HepG2 (cell line): ENCODE data around the gene TREML1.

Experiments
- GABPA ChIP-seq, 2 experiments: IDR thresholded peaks; 2 replicates each; pipeline ENCODE4 v1.6.1; 2011 to 2016; ENCODE audit warnings: low read depth in 2 of 2, low read length in 1 of 2, missing biosample characterization in 1 of 2, missing genetic modification characterization in 1 of 2
- MEIS1 ChIP-seq: sonication (generic); formaldehyde crosslinking; IDR thresholded peaks from 2 replicates; pipeline ENCODE4 v1.9.0; 2021; ENCODE audit warnings: mild to moderate bottlenecking, missing genetic modification reagents, moderate library complexity, borderline replicate concordance
- POLR2AphosphoS5 ChIP-seq: IDR thresholded peaks from 2 replicates; pipeline ENCODE4 v1.6.1; 2012; ENCODE audit warnings: low read depth, low read length
- ZNF253 ChIP-seq: sonication (generic); formaldehyde crosslinking; IDR thresholded peaks from 2 replicates; pipeline ENCODE4 v1.8.0; 2022; ENCODE audit warnings: mild to moderate bottlenecking, missing genetic modification reagents, borderline replicate concordance
- ZNF335 ChIP-seq: sonication (generic); formaldehyde crosslinking; IDR thresholded peaks from 2 replicates; pipeline ENCODE4 v1.4.0; 2020; ENCODE audit warnings: missing genetic modification reagents
- ZNF83 ChIP-seq: sonication (generic); formaldehyde crosslinking; IDR thresholded peaks from 2 replicates; pipeline ENCODE4 v1.4.0; 2020; ENCODE audit warnings: missing genetic modification reagents, mild to moderate bottlenecking, borderline replicate concordance
- TF ChIP-seq, protein P1 (sequence below): sonication (generic); formaldehyde crosslinking; IDR thresholded peaks from 2 replicates; pipeline ENCODE4 v1.5.0; 2020; ENCODE audit warnings: mild to moderate bottlenecking, missing genetic modification reagents, moderate library complexity
- TF ChIP-seq, protein P2 (sequence below): IDR thresholded peaks from 2 replicates; pipeline ENCODE4 v1.6.1; 2016; ENCODE audit warnings: missing biosample characterization, missing genetic modification reagents, low read depth

GRCh38 chr6:41190791-41191190 is 36.6 kb upstream of the TREML1 start:
- TF ChIP-seq ZNF253 (CRISPR knock-in tag): no peak
- no peak for TF ChIP-seq ZNF83 (CRISPR knock-in tag)
- no peak for TF ChIP-seq MEIS1 (CRISPR knock-in tag)
- no peak for TF ChIP-seq GABPA (IDR thresholded peaks at IDR 0.05; ENCODE audit: low read depth, low read length)
- no peak for TF ChIP-seq GABPA (CRISPR knock-in tag; IDR thresholded peaks at IDR 0.05; ENCODE audit: low read depth)
- no peak for TF ChIP-seq ZNF335 (CRISPR knock-in tag)
- TF ChIP-seq, protein P1, sequence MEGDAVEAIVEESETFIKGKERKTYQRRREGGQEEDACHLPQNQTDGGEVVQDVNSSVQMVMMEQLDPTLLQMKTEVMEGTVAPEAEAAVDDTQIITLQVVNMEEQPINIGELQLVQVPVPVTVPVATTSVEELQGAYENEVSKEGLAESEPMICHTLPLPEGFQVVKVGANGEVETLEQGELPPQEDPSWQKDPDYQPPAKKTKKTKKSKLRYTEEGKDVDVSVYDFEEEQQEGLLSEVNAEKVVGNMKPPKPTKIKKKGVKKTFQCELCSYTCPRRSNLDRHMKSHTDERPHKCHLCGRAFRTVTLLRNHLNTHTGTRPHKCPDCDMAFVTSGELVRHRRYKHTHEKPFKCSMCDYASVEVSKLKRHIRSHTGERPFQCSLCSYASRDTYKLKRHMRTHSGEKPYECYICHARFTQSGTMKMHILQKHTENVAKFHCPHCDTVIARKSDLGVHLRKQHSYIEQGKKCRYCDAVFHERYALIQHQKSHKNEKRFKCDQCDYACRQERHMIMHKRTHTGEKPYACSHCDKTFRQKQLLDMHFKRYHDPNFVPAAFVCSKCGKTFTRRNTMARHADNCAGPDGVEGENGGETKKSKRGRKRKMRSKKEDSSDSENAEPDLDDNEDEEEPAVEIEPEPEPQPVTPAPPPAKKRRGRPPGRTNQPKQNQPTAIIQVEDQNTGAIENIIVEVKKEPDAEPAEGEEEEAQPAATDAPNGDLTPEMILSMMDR (CRISPR knock-in tag): 0 out of 2 replicates have a peak, but pooled peaks have one; percentile 11
- TF ChIP-seq POLR2AphosphoS5: no peak
- TF ChIP-seq, protein P2, sequence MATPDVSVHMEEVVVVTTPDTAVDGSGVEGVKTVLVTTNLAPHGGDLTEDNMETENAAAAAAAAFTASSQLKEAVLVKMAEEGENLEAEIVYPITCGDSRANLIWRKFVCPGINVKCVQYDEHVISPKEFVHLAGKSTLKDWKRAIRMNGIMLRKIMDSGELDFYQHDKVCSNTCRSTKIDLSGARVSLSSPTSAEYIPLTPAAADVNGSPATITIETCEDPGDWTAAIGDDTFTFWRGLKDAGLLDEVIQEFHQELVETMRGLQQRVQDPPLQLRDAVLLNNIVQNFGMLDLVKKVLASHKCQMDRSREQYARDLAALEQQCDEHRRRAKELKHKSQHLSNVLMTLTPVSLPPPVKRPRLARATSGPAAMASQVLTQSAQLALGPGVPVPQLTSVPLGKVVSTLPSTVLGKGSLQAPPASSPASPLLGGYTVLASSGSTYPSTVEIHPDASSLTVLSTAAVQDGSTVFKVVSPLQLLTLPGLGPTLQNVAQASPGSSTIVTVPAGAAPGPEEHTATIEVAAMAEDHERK (CRISPR knock-in tag): no peak
